Progenitor cell of endocrine pancreas (in vitro differentiated cells): ENCODE data around the gene REC8. TPM values are rescaled to one million over a fixed set of nuclear protein-coding genes. Genes with fewer than 3 reads are reported as not detected.

Experiments used
- DNase-seq: peaks from one replicate; pipeline ENCODE4 v3.0.0; 2021; ENCODE audit warnings: low spot score; ENCODE audit not compliant: unreplicated experiment
- H3K27ac Mint-ChIP-seq: 2 replicates; pipeline ENCODE4 v1.8.0; 2021; ENCODE audit warnings: mild to moderate bottlenecking, moderate library complexity, mixed read lengths
- H3K27me3 Mint-ChIP-seq: 2 replicates; pipeline ENCODE4 v1.8.0; 2021; ENCODE audit warnings: mixed read lengths
- H3K36me3 Mint-ChIP-seq: 2 replicates; pipeline ENCODE4 v1.8.0; 2022; ENCODE audit warnings: mixed read lengths; ENCODE audit not compliant: insufficient read depth
- H3K4me1 Mint-ChIP-seq: 2 replicates; pipeline ENCODE4 v1.8.0; 2021; ENCODE audit warnings: low read depth, mixed read lengths
- H3K4me3 Mint-ChIP-seq: 2 replicates; pipeline ENCODE4 v1.8.0; 2021; ENCODE audit warnings: low read depth, mild to moderate bottlenecking, moderate library complexity, mixed read lengths
- H3K9me3 Mint-ChIP-seq: 2 replicates; pipeline ENCODE4 v1.8.0; 2021; ENCODE audit warnings: low read depth, mixed read lengths
- total RNA-seq: library from RNA; stranded (reverse); gene quantifications from 2 replicates; pipeline ENCODE4 v1.2.1, GENCODE V29; 2021
- TF ChIP-seq, protein P1 (sequence below): fragments of 200-600 bp; sonication (generic); IDR thresholded peaks from one replicate; pipeline ENCODE4 v1.5.0; 2021; ENCODE audit warnings: antibody characterized with exemption, mild to moderate bottlenecking; ENCODE audit not compliant: unreplicated experiment

REC8 gene
- total RNA-seq, 1 donor from 2014 or later: 408 TPM

DNA sequence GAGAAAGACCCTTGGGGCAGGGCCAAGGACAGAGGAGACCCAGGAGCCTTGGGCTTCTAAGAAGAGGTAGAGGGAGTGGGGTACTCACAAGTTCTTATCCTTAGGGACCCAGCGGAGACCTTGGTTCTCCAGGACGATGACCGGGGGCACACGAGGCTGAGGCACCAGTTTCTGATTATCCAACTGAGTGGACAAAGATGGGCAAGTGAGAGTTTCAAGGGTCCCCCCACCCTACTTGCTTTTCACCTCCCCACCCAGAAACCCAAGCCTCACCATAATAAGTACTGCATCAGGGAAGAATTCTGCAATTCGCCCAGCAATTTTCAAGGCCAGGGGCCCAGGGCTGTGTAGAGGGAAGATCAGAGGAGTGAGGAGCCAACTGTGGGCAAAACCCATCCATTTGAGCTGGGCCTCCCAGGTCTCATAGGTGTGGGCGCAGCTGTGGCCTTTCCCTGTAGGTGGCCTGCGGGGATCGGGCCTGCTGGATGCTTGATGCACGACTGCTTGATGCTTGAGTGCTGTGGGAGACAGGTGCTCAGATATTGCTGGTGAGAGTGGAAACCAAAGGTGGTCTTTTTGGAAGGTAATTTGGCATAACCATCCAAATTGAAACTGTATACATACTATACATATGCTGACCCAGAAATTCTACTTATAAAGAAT lies 32.5 kb upstream of the REC8 start:
- H3K27ac Mint-ChIP-seq: no peak overlapping the region
- H3K9me3 Mint-ChIP-seq: no peaks in the 10 kb centered on the region
- peaks cover 28% of the 10 kb centered on the region for H3K4me1 Mint-ChIP-seq
- TF ChIP-seq, protein P1, sequence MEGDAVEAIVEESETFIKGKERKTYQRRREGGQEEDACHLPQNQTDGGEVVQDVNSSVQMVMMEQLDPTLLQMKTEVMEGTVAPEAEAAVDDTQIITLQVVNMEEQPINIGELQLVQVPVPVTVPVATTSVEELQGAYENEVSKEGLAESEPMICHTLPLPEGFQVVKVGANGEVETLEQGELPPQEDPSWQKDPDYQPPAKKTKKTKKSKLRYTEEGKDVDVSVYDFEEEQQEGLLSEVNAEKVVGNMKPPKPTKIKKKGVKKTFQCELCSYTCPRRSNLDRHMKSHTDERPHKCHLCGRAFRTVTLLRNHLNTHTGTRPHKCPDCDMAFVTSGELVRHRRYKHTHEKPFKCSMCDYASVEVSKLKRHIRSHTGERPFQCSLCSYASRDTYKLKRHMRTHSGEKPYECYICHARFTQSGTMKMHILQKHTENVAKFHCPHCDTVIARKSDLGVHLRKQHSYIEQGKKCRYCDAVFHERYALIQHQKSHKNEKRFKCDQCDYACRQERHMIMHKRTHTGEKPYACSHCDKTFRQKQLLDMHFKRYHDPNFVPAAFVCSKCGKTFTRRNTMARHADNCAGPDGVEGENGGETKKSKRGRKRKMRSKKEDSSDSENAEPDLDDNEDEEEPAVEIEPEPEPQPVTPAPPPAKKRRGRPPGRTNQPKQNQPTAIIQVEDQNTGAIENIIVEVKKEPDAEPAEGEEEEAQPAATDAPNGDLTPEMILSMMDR: no peak
- DNase-seq: no peak
- no peaks in the 10 kb centered on the region for H3K27me3 Mint-ChIP-seq
- H3K4me3 Mint-ChIP-seq: peak overlapping the region; percentile 61
- H3K36me3 Mint-ChIP-seq: peaks cover 6% of the 10 kb centered on the region

DNA sequence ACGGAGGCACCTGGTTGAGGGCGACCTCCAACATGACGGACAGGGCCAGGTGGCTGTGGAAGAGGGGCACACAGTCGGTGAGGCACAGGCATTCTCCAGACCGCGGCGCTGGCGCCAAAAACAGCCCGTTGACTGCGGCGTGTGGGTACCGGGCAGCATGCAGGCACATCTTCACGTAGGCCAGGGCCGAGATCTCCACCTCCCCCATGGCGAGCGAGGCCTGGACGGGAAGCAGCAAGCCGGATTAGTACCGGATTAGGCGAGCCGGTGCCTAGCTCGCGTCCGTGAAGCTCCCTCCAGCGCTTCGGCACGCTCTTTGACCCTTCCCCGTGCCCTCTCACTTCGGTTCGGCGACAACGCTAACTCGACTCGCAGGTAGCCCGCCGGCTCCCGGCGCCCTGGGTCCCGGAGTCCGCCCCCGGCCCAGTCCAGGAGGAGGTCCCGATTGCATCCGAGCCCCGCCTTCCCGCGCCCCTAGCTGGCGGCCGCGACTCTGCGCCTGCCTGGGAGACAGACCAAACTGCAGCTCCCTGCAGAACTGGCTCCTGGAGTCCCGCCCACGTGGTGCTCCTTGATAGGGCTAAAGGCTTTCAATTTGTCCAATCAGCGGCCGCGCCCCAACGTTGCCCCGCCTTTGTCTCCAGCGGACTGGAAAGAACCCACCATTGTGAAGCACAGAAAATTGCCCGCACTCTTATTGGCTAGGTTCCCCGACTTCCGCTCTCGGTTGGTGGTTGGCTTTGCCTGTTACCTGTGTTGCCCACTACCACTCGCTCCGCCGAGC lies 30.6 kb upstream of the REC8 start, which contains the start of gene EMC9:
EMC9 (minus strand) TSS at position 495 of the 784 bp plus-strand sequence; CDS start at position 208, 287 bp downstream.
- H3K27me3 Mint-ChIP-seq: no peaks in the 10 kb centered on the region
- DNase-seq: peak; percentile 99
- H3K9me3 Mint-ChIP-seq: no peaks in the 10 kb centered on the region
- peaks cover 6% of the 10 kb centered on the region for H3K36me3 Mint-ChIP-seq
- H3K4me3 Mint-ChIP-seq: peak within 1 kb of the TSS; percentile 95
- peak within 1 kb of the TSS; percentile 95 for H3K27ac Mint-ChIP-seq
- H3K4me1 Mint-ChIP-seq: peaks cover 35% of the 10 kb centered on the region
- TF ChIP-seq, protein P1: peak; percentile 38

DNA sequence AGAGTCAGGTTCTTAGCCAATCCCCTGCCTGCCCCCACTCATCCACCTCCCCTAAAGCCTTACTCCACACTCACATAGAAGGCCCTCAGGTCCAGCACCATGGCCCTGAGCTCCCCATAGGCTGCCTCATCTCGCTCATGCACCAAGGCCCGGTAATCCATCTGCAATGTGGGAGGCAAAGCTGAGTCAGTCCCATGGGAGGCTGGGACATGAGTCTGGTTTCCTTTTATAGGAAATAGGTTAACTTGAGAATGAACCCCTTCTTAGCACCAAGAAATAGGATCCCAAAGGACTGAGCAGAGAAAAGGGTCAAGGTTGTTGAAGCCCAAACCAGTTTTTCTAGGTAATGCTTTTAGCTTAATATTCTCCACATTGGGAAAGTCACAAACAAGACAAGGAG lies 28.4 kb upstream of the REC8 start:
- H3K27me3 Mint-ChIP-seq: no peaks in the 10 kb centered on the region
- peaks cover 2% of the 10 kb centered on the region for H3K36me3 Mint-ChIP-seq
- no peak overlapping the region for H3K27ac Mint-ChIP-seq
- DNase-seq: no peak
- TF ChIP-seq, protein P1: no peak
- no peak overlapping the region for H3K4me3 Mint-ChIP-seq
- H3K9me3 Mint-ChIP-seq: no peaks in the 10 kb centered on the region
- H3K4me1 Mint-ChIP-seq: peaks cover 36% of the 10 kb centered on the region

DNA sequence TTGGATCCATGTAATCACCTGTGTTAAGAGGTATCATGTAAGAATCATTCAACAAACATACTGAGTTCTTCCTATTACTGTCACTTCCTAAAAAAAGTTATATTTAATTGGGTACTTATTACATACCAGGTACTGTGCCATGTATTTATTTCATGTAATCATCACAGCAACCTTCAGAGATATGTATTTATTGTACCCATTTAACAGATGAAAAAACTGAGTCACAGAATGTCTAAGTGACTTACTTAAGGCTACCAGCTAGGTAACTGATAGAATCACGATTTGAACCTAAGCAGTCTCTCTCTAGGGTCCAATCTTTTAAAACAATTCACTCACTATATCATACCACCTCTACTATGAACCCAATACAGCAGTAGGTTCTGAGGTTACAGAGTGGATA lies 27.4 kb upstream of the REC8 start:
- TF ChIP-seq, protein P1: no peak
- Mint-ChIP-seq H3K9me3 (no peaks in the 10 kb centered on the region), H3K36me3 (peaks cover 2% of the 10 kb centered on the region), H3K27ac (no peak overlapping the region), H3K4me3 (no peak overlapping the region), H3K27me3 (no peaks in the 10 kb centered on the region), H3K4me1 (peaks cover 31% of the 10 kb centered on the region)
- DNase-seq: no peak

DNA sequence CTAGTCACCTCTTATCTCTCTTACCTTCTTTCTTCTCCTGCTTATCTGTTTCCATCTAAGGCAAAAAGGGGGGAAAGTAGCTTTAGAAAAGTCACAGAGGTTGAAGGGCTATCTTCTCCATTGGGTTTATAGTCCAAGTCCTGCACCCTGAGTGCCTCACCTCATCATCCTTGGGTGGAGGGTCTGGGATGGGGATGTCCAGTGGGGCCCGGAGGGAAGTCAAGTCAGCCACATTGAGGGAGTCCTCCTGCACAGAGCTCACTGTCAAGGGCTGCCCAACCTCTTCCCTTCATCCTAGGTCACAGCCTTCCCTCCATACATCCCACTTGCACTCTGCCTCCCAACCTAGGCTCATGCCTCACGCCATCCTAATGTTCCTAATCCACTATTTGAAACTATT lies 26.7 kb upstream of the REC8 start:
- H3K27me3 Mint-ChIP-seq: no peaks in the 10 kb centered on the region
- no peak for DNase-seq
- H3K9me3 Mint-ChIP-seq: no peaks in the 10 kb centered on the region
- H3K27ac Mint-ChIP-seq: peak overlapping the region; percentile 49
- H3K4me1 Mint-ChIP-seq: peaks cover 27% of the 10 kb centered on the region
- H3K4me3 Mint-ChIP-seq: no peak overlapping the region
- peaks cover 3% of the 10 kb centered on the region for H3K36me3 Mint-ChIP-seq
- TF ChIP-seq, protein P1: no peak
